ENCODE measurements around the gene ULK1.

ULK1 gene

DNA sequence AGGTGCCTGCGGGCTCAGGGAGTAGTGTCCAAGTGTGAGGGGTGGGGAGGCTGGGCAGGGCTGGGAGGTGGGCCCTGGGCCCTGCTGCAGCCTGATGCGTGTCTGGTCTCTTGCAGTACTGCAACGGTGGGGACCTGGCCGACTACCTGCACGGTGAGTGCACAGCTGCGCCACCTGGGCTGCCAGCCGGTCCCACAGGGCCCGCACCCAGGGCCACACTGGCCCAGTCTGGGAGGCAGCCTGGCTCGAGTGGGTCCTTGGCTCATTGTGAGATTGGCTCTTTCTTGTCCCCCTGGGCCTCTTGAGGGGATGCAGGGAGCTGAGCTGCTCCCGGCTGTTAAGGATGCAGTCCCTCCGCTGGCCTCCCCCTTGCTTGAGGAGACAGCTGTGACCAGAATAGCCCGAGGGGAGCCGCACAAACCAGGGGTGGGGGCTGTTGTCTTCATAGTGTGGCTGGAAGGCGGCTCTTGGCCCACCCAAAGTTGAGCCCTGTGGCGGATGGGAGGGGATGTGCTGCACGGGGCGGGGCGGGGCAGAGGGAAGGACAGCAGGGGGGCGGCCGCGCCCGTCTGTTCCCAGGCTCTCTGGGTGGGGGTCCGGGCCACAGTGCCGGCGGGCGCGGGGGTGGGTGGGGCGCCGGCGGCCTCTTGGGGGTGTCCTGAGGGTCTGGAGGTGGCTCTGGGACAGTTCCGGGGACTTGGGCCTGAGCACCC is 13.1 kb downstream of the ULK1 start:
- DNase-seq (ENCODE audit: low read depth in 1 of 2, low spot score in 1 of 2) = no peak

DNA sequence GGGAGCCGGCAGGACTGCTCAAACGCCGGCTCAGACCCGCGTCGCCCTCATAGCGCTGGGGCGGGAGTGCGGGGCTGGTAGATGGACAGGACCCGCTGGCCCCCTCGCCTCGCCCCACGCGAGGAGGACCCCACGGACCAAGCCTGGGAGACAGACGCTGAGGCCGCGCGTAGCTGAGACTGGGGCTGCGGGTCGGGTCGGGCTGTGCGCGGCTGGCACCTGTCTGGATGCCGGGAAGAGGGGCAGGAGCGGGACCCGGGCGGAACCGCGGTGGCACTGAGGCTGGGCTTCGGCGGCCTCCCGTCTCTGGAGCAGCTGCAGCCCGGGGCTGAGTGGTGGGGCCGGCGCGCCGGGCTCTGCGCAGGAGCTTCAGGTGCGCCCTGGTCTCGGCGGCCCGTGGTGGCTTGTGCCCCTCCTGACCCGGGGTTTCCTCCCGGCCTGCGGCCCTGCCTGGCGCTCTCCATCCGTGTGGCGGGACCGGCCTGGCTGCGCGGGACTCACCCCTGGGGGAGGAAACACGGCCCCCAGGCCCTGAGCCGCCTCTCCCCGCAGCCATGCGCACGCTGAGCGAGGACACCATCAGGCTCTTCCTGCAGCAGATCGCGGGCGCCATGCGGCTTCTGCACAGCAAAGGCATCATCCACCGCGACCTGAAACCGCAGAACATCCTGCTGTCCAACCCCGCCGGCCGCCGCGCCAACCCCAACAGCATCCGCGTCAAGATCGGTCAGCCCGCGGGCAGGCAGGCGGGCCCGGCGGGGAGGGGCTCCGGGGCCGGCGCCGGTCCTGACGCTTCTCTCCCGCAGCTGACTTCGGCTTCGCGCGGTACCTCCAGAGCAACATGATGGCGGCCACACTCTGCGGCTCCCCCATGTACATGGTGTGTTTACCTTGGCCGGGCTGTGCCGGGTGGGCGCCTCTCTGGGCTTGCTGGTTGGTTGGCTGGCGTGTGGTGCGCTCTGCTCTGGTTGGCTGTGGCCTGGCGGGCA is 14.0 kb downstream of the ULK1 start:
- DNase-seq (ENCODE audit: low read depth in 1 of 2, low spot score in 1 of 2) = no peak

DNA sequence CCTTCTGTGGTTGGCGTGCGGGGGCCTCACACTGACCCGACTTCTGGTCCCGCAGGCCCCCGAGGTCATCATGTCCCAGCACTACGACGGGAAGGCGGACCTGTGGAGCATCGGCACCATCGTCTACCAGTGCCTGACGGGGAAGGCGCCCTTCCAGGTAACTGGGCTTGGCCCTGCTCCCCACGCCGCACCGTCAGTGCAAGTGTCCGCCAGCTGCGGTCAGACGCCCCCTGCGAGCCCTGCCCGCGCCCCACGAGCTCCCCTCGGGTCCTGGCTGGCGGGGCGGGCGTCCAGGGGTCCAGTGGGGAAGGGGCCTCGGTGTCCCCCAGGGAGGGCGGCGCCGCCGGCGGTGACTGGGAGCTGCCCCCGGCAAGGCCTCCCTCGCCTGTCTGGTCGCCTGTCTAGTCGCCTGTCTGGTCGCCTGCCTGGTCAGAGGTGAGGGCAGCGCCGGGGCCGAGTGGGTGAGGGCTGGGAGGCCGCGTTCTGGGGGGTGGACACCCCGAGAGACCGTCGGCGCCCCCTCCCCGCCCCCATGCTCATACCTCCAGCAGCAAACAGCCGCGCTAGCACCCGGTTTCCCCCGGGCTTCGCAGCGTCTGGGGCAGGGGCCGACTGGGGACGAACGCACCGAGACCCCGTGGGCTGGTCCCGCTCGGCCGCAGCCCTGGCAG is 14.8 kb downstream of the ULK1 start:
- no peak for DNase-seq (ENCODE audit: low read depth in 1 of 2, low spot score in 1 of 2)

DNA sequence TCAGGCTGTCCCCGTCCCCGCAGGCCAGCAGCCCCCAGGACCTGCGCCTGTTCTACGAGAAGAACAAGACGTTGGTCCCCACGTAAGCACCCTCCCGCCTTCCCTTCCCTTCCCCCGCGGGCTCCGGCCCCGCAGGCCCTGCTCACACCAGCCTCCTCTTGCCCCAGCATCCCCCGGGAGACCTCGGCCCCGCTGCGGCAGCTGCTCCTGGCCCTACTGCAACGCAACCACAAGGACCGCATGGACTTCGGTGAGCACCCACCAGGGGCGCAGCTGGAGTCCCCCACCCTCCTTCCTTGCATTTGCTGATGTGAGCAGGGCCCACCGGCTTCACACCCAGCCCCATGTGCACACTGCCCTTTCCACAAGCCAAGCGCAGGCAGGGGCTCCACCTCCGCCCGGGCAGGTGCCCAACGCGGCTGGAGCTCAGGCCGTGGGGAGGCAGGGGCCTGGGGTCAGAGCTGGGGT is 15.4 kb downstream of the ULK1 start:
- DNase-seq (ENCODE audit: low read depth in 1 of 2, low spot score in 1 of 2) = no peak

DNA sequence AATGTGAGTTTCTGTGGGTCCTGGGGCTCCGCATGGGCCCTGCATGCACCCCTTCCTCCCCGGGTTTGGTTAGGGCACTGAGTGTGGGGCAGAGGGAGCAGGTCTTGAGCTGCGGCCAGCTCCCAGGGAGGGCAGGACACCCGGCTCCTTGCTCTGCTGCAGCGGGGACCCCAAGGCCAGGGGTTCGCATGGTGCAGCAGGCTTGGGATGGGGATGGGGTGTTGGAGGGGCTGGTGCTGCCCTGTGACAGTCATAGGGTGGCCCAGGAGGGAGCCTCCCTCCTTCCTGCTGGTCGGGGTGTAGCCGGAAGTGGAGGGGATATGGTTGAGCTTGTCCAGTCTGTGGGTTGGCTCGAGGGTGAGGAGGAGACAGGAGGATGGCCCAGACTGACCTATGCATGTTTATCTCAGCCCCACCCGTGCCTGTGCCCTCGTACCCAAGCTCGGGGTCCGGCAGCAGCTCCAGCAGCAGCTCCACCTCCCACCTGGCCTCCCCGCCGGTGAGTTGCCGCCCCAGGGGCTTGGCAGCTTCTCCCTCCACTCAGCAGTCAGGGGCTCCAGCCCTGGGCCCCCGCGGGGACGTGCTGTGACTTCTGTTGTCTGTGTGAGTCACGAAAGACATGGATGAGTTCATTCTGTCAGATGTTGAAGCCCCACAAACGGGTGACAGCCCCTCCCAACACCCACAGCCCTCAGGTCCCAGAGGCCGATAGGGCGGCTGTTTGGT is 16.0 kb downstream of the ULK1 start:
- DNase-seq (ENCODE audit: low read depth in 1 of 2, low spot score in 1 of 2) = no peak

DNA sequence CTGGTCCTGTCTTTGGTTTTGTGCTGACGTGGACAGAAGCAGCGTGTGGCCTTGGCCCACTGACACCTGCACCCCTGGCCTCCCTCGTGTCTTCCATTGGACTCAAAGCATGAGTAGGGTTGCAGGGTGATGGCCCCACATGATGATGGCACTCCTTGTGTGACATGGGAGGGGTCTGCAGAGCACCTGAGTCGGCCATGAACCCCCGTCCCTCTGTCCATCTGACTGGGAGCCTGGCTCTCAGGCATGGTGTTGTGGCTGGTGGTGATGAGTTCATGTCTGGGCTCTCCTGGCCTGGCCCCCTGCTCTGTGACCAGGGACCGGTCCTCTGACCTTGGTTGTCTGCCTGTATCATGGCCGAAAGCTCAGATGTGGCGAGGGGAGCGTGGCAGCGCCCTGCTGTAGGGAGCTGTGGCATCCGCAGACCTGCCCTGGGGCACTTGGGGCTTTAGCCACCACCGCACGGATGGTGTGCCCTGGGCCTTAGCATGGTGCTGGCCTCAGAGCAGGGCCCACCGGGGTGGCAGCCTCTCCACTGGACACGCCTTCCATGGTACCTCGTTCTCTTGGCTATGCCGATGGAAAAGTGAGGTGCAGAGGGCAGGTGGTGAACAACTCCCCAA is 16.7 kb downstream of the ULK1 start:
- no peak for DNase-seq (ENCODE audit: low read depth in 1 of 2, low spot score in 1 of 2)

DNA sequence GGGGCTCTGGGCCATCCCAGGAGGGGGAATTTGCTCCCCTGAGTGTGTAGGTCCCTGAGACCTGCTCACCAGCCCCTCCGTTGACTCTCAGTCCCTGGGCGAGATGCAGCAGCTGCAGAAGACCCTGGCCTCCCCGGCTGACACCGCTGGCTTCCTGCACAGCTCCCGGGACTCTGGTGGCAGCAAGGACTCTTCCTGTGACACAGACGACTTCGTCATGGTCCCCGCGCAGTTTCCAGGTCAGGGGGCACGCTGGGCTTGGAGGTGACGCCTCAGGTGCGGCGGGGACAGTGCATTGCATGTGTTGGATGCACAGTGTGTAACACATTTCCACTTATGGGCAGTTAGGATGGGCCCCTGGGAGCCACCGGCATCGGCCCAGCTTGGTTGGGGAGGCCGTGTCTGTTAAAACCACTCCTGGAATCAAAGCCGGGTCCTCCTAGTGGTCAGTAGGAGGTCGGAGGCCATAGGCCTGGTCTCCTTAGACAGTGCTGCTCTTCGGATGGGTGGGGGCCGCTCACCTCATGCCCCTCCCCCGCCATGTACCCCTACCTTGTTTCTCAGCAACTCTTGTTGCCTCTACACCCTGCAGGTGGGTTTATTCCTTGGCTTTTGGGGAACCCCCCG is 17.5 kb downstream of the ULK1 start:
- DNase-seq (ENCODE audit: low read depth in 1 of 2, low spot score in 1 of 2) = no peak

DNA sequence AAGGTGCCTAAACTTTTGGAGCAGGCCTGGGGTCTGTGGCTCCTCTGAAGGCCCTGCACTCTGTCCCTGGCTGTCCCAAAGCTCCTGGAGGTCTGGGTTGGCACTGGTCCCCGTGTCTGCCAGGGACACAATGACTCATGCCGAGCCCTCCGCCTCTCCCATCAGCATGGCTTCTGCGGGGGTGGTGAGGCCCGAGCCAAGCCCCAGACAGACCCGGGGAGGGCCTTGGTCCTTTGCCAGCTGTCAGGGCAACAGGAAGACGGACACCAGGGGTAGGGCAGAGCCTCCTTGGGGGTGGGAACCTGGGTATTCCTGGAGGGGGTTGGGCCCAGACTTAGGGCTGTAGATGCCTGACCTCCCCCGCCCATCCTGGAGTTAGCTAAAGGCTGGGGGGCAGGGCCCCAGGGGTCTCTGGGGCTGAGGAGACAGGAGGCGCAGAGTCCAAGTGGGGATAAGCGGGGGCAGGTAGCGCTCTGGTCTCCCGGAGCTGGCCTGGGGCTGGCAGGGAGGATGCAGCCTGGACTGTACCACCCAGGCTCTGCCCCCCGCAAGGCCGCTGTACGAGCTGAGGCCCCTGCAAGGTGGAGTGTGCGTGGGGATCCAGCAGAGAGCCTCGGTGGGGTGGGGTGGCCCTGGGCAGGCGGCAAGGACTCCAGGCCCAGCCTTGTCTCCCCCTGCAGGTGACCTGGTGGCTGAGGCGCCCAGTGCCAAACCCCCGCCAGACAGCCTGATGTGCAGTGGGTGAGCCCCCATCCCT is 18.3 kb downstream of the ULK1 start:
- no peak for DNase-seq (ENCODE audit: low read depth in 1 of 2, low spot score in 1 of 2)

DNA sequence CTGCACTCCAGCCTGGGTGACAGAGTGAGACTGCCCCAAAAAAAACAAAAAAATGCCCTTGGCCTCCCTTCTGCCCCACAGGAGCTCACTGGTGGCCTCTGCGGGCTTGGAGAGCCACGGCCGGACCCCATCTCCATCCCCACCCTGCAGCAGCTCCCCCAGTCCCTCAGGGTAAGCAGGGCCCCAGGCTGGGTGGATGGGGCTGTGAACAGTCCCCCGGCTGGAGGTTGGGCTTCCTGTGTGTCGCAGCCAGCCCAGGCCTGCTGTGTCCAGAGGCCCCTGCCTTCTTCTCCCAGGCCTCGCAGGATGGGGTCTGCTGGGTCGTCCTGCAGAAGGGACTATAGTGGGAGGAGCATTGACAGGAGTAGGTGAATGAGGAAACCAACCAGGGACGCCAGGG is 19.2 kb downstream of the ULK1 start:
- no peak for DNase-seq (ENCODE audit: low read depth in 1 of 2, low spot score in 1 of 2)

DNA sequence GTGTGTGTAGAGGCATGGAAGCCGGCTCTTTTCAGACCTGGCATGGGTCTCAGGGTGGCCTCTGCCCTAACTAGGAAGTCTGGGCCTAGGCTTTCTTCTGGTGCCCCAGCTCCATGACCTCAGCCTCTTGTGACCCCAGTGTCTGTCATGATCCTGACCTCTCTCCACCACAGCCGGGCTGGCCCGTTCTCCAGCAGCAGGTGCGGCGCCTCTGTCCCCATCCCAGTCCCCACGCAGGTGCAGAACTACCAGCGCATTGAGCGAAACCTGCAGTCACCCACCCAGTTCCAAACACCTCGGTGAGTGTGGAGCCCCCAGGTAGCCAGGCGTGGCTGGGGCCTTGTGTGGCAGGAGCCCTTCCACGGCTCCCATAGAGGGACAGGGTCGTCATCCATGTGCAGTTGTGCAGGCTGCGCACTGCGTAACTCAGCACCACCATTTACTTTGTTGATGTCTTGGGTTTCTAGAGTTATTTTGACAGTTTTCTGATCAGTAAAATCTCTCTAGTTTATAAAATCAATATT is 19.8 kb downstream of the ULK1 start:
- no peak for DNase-seq (ENCODE audit: low read depth in 1 of 2, low spot score in 1 of 2)

DNA sequence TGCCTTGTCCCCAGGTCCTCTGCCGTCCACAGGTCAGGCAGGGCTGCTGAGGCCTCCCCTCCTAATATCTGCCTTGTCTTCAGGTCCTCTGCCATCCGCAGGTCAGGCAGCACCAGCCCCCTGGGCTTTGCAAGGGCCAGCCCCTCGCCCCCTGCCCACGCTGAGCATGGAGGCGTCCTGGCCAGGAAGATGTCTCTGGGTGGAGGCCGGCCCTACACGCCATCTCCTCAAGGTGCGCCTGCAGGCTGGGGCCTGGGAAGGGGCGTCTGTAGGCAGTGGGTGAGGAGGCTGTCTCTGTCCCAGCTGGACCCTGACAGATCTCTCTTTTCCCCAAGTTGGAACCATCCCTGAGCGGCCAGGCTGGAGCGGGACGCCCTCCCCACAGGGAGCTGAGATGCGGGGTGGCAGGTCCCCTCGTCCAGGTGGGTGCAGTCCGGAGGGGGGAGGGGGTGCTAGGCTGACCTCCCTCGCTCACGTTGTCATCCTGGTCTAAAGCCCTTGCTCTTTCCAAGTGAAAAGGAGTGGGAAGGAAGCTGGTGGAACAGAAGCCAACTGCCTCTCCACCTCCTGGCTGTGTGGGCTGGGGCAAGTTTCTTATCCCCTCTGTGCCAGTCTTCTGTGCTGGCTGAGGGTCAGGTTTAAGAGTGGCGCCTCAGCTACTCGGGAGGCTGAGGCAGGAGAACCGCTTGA is 20.7 kb downstream of the ULK1 start:
- DNase-seq (ENCODE audit: low read depth in 1 of 2, low spot score in 1 of 2) = no peak

DNA sequence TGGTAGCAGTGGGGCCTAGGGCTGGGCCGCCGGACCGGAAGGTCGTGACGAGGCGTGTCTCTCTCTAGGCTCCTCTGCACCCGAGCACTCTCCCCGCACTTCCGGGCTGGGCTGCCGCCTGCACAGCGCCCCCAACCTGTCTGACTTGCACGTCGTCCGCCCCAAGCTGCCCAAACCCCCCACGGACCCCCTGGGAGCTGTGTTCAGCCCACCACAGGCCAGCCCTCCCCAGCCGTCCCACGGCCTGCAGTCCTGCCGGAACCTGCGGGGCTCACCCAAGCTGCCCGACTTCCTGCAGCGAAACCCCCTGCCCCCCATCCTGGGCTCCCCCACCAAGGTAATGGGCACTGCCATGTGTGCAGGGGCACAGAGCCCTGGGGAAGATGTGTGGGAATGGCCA is 21.4 kb downstream of the ULK1 start:
- DNase-seq (ENCODE audit: low read depth in 1 of 2, low spot score in 1 of 2) = no peak

DNA sequence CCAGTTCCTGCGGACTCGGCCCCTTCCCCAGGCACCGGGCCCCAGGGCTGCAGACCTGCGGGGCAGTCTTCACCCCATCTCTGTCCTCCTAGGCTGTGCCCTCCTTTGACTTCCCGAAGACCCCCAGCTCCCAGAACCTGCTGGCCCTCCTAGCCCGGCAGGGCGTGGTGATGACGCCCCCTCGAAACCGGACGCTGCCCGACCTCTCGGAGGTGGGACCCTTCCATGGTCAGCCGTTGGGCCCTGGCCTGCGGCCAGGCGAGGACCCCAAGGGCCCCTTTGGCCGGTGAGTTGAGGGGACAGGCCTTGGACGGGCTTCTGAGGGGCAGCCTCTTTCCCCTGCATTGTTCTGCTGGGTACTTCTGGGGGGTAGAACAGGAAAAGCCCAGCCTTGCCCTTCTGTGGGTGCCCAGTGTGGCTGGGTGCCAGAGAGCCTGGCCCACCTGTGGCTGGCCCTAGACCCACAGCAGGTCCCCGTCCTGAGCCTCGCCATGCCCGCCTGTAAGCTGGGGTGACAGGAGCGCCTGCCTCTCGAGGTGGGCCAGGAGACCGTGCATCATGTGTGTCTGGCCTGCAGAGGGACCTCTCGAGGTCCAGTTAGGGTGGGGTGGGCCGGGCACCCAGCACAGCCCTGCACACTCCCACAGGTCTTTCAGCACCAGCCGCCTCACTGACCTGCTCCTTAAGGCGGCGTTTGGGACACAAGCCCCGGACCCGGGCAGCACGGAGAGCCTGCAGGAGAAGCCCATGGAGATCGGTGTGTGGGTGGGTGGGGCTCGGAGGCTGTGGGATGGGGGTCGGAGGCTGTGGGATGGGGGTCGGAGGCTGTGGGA is 22.1 kb downstream of the ULK1 start:
- DNase-seq (ENCODE audit: low read depth in 1 of 2, low spot score in 1 of 2) = no peak

DNA sequence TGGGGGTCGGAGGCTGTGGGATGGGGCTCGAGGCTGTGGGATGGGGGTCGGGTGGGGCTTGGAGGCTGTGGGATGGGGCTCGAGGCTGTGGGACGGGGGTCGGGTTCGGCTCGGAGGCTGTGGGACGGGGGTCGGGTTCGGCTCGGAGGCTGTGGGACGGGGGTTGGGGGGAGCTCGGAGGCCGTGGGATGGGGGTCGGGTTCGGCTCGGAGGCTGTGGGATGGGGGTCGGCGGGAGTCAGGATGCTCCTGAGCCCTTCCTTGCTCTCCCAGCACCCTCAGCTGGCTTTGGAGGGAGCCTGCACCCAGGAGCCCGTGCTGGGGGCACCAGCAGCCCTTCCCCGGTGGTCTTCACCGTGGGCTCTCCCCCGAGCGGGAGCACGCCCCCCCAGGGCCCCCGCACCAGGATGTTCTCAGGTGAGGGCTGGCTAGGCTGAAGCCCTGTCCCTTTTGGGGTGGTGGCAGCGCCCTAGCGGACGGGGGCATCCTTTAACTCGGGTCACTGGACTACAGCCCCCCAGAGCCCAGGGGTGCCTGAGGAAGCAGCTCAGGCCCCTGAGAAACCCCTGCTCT is 22.8 kb downstream of the ULK1 start:
- DNase-seq (ENCODE audit: low read depth in 1 of 2, low spot score in 1 of 2) = no peak

DNA sequence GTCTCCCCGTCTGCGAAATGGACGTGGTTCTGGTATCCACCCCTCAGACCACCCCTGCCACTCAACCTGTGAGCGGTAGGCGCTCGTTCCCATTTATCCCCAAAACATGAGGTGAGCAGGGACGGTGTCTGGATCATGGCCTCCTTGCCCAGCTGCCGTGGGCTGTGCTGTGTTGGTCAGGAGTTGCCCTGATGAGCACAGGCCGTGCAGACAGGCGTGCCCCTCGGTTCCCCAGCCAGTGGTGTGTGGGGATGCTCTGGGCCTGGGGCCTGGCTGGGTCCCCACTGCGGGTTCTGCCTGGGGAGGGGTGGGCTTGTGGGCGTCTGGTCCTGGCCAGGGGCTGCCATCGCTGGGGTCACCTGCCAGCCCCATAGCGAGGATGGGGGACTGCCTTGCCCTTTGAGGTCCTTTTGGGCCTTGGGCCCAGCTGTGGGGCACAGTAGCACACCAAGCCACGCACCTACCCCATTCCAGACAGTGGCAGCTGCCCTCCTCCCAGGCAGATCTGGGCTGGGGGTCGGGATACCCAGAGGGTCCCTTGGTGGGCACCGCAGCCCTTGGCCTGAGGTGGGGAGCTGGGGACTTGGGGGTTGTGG is 23.4 kb downstream of the ULK1 start:
- DNase-seq (ENCODE audit: low read depth in 1 of 2, low spot score in 1 of 2) = no peak

DNA sequence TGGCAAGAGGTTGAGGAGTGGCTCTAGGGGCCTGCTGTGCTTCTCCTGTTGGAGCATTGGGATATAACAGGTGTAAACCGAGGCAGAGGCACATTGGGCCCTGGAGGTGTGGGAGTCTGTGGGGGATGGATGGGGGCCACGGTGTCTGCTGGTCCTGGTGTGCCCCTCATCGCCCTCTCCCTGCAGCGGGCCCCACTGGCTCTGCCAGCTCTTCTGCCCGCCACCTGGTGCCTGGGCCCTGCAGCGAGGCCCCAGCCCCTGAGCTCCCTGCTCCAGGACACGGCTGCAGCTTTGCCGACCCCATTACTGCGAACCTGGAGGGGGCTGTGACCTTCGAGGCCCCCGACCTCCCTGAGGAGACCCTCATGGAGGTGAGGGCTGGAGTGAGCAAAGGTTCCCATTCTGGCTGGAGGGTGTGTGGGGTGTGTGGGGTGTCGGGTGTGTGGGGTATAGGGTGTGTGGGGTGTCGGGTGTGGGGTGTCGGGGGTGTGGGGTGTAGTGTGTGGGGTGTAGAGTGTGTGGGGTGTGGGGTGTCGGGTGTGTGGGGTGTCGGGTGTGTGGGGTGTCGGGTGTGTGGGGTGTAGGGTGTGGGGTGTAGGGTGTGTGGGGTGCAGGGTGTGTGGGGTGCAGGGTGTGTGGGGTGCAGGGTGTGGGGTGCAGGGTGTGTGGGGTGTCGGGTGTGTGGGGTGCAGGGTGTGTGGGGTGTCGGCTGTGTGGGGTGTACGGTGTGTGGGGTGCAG is 24.1 kb downstream of the ULK1 start:
- no peak for DNase-seq (ENCODE audit: low read depth in 1 of 2, low spot score in 1 of 2)

DNA sequence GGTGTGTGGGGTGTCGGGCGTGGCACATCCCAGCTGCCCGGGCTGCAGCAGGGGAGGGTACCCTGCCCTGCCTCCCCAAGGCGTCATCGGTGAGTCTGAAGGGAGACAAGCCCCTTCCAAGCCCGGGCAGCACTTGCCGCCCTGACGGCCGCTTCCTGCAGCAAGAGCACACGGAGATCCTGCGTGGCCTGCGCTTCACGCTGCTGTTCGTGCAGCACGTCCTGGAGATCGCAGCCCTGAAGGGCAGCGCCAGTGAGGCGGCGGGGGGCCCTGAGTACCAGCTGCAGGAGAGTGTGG is 24.6 kb downstream of the ULK1 start:
- DNase-seq (ENCODE audit: low read depth in 1 of 2, low spot score in 1 of 2) = no peak

Measured in activated CD4-positive, alpha-beta T cell treated with anti-CD3 and anti-CD28 coated beads, Interleukin-2, amount 50 U/mL, for 24 hours (primary cell).